HG03575 (cell line): ENCODE results near the gene TMEM243.
"Not testable (repeated sequence)": the region's sequence is repeated elsewhere in the genome, so short reads cannot be mapped to it uniquely, and the experiment has no call there.

Source experiments
- ATAC-seq: cut with Tn5 transposase; IDR thresholded peaks from one replicate; pipeline ENCODE4 v1.9.1; 2021; ENCODE audit not compliant: unreplicated experiment, insufficient number of reproducible peaks, low FRiP score; ENCODE audit errors: extremely low read depth

Gene TMEM243, protein sequence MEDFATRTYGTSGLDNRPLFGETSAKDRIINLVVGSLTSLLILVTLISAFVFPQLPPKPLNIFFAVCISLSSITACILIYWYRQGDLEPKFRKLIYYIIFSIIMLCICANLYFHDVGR

DNA sequence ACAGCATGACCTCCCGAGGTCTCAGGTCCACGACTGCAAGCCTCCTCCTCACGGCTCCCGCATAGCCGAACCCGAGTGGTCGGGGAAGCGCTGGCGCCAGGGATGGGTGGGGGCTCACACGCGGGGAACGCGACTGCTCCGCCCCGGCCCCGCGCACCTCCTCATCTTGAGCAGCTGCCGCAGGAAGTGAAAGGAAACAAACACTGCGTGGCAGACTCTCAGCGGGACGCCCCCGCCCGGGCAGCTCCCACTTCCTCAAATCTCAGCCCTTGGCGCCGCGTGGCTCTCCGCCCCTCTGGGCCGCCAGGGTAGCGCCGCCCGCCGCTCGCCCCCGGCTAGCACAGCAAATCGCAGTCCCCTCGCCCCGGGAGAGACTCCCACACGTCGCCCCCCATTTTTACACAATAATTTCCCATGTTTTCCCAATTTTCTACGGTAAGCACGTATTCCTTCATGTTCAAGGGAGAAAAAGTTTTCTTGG is at the start of gene TMEM243:
Gene TMEM243 (minus strand): TSS at position 188 of the 481 bp plus-strand sequence. CDS start 229 bp downstream, outside the sequence.
- ATAC-seq: peak; percentile 31

DNA sequence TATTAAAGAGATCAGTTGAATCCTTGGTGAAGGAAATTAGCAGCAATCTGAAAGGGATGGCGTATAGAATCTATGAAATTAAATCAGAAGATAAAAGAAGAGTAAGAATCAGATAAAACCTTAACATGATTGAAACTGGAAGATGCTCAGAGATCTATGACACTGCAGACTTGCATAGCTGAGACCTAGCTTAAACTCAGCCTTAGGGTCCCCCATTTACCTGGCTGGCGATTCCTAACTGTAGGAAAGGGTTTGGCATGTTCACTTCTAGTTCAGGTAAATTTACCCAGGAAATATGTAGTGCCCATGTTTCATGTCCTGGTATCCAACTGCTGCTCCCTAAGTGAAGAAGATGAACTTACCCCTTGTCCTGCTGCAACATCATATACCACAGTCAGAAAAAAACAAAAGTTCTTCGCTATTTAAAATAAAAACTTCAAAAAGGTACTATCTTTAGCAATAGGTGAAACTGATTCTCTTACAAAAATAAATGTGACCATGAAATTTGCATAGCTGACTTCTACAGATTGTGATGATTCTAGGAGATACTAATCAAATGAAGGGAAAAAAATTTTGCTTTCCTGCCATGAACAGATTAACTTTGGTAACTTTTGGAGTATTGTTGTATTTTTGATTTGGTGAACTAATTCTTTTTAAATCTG is 47.8 kb upstream of the TMEM243 start:
- peak; percentile 70 for ATAC-seq

DNA sequence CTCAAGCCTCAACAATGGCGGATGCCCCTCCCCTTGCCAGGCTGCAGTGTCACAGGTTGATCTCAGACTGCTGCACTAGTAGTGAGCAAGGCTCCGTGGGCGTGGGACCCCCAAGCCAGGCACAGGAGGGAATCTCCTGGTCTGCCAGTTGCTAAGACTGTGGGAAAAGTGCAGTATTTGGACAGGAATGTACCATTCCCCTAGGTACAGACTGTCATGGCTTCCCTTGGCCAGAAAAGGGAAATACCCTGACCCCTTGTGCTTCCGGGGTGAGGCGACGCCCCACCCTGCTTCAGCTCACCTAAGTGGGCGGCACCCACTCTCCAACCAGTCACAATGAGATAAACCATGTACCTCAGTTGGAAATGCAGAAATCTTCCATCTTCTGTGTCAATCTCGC is 44.0 kb upstream of the TMEM243 start:
- no peak for ATAC-seq

DNA sequence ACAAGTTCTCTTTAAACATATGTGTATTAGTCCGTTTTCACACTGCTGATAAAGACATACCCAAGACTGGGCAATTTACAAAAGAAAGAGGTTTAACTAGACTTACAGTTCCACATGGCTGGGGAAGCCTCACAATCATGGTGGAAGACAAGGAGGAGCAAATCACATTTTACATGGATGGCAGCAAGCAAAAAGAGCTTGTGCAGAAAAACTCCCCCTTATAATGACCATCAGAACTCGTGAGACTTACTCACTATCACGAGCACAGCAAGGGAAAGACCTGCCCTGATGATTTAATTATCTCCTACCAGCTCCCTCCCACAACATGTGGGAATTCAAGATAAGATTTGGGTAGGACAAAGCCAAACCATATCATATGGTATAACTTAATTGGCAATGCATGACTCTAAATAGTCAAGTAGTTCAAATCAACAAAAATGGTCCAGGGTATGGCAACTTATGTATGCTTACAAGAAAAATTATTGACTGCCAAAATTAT is 34.1 kb upstream of the TMEM243 start:
- no peak for ATAC-seq

DNA sequence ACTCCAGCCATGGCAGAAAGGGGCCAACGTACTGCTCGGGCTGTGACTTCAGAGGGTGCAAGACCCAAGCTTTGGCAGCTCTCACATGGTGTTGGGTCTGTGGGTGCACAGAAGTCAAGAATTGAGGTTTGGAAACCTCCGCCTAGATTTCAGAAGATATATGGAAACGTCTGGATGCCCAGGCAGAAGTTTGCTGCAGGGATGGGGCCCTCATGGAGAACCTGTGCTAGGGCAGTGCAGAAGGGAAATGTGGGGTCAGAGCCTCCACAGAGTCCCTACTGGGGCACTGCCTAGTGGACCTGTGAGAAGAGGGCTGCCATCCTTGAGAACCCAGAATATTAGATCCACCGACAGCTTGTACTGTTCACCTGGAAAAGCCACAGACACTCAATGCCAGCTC is 26.1 kb upstream of the TMEM243 start:
- not testable (repeated sequence) for ATAC-seq

DNA sequence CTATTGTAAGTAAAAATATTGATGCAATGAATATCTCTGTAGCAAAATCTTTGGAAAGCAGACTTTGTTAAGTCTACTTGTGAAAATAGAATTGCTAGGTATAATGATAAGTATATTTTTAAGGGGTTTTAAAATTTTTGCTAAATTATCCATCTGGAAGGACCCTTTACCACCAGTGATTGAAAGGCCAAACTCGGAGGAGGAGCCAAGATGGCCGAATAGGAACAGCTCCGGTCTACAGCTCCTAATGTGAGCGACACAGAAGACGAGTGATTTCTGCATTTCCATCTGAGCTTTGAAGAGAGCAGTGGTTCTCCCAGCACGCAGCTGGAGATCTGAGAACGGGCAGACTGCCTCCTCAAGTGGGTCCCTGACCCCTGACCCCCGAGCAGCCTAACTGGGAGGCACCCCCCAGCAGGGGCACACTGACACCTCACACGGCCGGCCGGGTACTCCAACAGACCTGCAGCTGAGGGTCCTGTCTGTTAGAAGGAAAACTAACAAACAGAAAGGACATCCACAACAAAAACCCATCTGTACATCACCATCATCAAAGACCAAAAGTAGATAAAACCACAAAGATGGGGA is 19.0 kb upstream of the TMEM243 start:
- not testable (repeated sequence) for ATAC-seq

DNA sequence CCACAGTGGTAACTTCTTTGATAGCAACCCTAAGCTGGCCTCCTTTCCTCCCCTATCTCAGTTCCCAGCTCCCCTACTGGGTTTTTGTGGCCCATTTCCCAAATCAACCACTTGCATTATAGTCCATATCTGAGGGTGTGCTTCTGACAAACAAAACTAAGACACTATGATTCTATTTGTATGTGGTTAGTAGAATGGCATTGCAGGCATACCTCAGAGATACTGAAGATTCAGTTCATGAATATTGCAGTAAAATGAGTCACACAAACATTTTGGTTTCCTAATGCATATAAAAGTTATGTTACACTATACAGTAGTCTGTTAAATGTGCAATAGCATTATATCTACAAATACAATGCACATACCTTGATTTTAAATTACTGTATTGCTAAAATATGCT is 15.4 kb upstream of the TMEM243 start:
- no peak for ATAC-seq

DNA sequence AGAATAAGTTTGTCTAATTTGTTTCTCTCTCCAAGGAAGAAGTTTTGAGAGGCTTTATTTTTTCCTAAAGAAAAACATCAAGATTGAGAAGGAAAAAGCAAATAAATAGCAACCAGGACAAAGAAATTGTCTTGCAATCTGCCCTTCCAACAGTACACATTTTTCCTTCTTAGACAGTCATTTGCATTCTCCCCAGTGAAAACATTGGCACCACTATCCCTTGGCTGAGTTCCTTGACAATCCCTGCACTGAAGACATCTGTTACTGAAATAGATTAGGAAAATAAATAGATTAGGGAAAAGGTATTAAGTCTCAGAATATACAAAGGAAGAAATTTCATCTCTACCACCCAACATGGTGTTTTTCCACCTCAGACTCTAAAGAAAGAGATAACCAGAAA is 12.2 kb upstream of the TMEM243 start:
- no peak for ATAC-seq

DNA sequence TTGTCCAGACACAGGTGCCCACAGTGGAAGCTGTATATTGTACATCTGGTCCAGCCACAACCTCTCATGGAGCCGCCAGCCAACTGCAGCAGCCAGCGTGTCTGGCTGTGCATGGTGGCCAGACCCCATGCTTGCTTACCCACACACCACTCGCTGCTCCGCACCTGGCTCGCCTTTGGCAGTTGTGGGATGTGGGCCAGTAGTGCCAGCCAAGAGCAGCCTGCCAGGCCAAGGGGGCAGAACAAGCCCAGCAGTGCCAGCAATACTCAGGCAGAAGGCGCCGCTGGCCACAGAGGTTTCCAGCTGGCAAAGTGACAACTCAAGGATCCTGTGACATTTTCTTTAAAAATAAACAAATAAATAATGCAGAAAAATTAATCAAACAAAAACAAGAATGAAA is 11.7 kb upstream of the TMEM243 start:
- ATAC-seq: no peak

DNA sequence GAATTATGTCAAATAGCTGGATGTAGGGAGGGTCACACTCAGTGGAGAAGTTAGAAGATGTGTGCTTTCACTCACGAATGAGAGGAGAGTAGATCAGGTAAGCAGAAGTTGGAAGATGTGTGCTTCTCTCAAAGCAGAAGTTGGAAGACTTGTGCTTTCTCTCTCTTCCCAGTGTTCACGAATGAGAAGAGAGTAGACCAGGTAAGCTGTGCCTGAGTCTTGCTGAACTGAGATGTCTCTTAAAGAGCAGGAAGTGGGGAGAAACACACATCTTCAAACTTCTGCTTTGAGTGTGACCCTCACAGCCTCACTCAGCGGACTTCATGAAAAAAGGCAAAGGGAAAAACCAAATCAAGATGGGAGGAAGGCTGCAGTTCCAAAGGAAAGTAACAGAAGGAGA is 7.0 kb upstream of the TMEM243 start:
- no peak for ATAC-seq

DNA sequence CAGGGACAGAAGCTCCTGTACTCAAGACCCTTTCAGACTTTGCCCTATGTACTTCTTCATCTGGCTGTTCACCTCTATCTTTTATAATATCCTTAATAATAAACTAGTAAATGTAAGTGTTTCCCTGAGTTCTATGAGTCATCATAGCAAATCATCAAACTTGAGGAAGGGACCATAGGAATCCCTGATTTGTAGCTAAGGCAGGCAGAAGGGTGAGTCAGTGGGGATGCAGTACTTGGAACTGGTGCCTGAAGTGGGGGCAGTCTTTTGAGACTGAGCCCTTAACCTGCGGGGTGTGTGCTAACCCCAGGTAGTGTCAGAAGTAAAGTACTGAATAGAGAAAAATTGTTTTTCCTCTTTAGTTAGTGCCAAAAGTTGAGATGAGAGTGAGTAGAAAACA is 6.2 kb upstream of the TMEM243 start:
- no peak for ATAC-seq

DNA sequence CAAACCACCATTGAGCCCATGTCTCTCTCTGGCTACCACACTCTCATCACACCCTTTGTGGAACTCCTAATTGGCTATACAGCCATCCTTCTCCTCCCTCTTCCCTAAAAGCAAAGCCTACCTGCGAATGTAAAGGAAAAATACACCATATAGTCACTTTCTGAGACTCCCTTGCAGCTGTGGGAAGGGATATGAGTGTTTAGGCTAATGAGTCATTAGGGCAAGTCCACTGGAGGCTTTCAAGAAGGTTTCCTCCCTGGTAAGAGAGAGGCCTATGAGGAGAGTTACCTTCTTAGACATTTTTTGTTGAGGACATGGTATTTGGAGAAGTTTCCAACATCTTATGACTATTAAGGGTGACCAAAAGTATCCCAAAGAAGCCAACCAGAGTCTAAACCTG is 4.1 kb upstream of the TMEM243 start:
- no peak for ATAC-seq

DNA sequence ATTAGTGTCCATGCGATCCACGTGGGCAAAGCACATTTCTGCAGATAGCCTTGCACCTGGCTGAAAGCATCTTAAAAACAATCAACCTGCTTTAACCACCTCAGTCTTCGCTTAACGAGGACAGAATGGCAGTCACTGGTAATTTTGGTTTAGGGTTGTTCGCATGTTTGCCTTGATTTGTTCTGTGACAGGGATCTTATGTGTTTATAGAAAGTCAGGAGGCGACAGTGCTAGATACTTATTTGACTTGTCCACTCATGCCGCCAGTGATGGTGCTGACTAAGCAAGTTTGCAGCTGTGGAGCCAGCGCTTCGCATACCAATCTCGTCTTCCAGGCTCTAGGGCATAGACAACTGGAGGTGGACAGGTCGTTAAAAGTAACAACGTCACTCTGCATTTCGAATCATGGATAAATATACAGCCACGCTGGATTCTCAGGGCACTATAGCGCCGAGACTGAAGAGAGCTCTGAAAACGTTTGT is 1.2 kb upstream of the TMEM243 start:
- no peak for ATAC-seq

DNA sequence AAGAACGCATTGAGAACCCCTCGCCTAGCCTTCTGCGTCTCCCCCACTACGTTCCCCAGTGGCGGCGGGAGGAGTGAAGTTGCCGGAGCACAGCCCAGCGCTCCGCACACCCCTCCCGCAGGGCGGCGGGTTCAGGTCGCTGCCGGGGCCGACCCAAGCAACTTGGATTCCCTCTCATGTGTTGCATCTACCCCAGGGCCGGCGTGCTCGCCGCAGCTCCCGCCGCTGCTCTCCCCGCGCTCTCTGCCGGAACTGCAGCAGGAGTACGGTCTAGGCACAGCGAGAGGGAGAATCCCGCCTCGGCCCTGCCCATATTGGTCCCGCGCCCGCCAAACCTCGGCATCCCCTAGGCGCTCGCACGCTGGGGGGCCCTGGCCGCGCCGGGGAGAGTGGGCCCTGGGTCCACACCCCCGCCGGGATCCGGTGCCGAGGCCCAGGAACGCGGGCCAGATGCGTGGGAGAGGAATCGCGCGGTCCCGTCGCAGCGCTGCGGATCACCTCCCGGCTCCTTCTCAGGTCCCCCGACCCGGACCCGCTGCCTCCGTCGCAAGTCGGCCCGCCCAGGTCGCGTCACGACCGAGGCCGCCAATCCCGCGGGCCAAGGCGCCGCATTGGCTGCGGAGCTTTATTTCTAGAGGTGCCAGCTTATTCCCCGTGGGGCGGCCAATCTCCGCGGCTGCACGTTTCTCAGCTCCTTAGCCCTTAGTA is 648 bp upstream of the TMEM243 start:
- ATAC-seq: no peak

DNA sequence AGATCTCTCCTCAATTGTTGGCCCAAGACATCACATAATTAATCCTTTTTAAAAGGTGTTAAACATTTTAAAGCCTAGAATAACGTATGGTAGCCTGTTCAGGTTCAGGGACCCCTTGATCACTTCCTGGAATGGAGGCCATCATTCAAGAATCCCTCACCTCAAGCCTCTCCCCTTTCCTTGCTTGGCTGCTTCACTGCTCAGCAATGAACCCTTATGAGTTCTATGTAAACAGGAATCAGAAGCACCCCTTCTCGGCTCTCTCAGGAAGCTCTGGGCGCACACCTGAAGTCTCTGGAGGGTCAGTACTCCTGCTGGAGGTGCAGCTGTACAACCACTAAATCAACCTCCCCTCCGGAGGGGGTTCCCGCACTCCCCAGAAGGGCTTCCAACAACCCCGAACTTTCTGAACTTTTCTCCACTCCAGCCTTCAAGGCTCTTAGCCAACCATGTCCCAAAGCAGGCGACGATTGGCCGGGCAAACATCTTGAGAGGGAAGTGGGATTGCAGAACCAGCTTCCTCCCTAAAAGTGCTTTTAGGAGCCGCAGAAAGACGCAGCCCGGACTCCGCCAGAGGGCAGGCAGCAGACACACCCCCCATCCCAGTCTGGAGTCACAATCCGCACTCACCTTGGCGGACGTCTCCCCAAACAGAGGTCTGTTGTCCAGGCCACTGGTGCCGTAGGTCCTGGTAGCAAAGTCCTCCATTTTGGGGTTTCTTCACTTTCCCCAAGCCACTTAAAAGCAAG is 562 bp downstream of the TMEM243 start:
- ATAC-seq: no peak

DNA sequence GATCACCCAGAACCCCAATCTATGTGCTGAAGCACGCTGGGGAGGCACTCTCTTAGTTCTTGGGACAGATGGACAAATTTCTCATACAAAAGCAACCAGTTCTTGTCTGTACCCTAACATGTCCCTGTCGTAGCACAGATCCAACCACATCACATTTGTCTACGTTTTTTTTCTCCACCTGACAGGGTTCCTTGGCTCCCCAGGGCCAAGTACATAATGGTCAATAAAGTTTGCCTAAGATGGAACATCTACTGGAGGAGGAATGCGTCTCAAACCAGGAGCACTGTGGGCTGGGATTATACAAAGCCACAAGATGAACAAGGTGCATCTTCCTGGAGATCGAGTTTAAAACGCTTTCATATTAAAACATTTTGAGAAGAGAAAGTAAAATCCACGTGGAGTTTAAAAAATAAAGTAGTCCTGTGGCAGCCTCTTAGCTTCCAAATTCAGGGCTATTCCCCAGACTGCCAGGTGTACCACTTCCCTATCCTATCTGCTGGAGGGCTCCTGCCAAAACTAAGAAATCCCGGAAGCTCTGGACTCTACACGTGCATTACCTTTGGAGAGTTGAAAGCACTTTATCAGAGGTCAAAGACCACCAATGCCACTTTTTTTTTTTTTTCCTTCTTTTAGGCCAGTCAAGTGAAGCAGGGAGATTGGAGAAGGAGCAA is 1.4 kb downstream of the TMEM243 start:
- ATAC-seq: no peak

DNA sequence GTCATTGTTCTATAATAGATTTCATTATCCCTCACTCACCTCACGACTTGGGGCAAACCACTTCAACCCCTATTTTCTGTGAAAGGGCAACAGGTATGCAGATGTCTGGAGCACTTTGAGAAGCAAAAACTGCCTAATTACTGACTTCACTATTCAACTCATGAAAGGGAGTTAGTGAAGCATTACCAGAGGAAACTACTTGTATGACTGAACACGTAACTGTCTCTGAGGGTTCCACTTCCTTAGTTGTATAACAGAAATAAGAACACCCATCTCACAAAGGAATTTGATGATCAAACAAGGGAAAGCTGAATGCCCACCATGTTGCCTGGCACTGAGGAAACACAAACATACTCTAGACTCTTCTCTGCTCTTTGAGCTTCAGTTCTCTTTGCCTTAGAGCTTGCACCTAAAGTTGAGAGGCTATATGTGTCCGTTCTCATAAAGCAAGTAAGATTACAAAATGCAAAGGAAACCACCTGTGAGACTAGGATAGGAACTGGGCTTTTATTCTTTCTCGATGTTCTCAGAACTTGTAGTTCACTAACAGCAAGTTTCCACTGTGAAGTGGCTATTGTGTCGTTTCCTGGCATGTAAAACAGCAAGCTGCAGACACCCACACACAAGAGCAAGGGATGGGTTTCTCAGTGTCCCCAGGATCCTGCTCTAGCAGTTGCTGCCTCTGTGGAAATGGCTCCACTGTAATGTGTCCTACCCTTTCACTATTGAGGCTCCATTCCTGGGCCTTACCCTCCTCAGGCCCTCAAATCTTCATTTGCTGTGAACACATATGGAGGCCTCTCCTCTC is 2.6 kb downstream of the TMEM243 start:
- peak; percentile 56 for ATAC-seq

DNA sequence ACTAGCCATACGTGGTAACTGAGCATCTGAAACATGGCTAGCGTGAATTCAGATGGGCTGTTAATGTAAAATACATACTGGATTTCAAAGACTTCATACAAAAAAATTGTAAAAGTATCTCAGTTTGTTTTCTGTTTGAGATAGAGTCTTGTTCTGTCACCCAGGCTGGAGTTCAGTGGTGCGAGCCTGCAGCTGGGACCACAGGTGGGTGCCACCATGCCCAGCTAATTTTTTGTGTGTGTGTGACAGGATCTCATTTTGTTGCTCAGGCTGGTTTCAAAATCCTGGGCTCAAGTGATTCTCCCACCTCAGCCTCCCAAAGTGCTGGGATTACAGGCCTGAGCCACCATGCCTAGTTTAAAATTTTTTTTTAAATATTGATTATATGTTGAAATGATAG is 4.5 kb downstream of the TMEM243 start:
- ATAC-seq: no peak
